Activated naive CD8-positive, alpha-beta T cell treated with anti-CD3 and anti-CD28 coated beads, Interleukin-2, amount 10 ng/mL, durations not matched to agents 7 days and 5 days (primary cell): Measurements from ENCODE around the gene ST6GALNAC6. TPM values are rescaled to one million over a fixed set of nuclear protein-coding genes. Genes with fewer than 3 reads are reported as not detected.
A peak's percentile ranks its signal among the peaks of the same experiment; 100 is the strongest.

ENCODE experiments used
- ATAC-seq: fragments of 150-1000 bp; cut with Tn5 transposase; one replicate; pipeline ENCODE4 v1.10.0; 2021; ENCODE audit warnings: low read depth, moderate library complexity
- POLR2A ChIA-PET: fragments of 350-600 bp; sonication (Branson Sonifier 250); formaldehyde crosslinking; loops from one replicate; lab custom pipeline; 2021; ENCODE audit warnings: antibody characterized with exemption; lab: Charles Lee
- DNase-seq: peaks from one replicate; pipeline ENCODE4 v3.0.0; 2021
- H3K27ac Mint-ChIP-seq: one replicate; pipeline ENCODE4 v1.8.0; 2022; ENCODE audit warnings: mild to moderate bottlenecking, mixed read lengths
- H3K27me3 Mint-ChIP-seq: one replicate; pipeline ENCODE4 v1.8.0; 2022; ENCODE audit warnings: mild to moderate bottlenecking, moderate library complexity, mixed read lengths
- H3K36me3 Mint-ChIP-seq: one replicate; pipeline ENCODE4 v1.8.0; 2021; ENCODE audit warnings: mild to moderate bottlenecking, mixed read lengths
- H3K4me1 Mint-ChIP-seq: one replicate; pipeline ENCODE4 v1.8.0; 2021; ENCODE audit warnings: mixed read lengths
- H3K4me3 Mint-ChIP-seq: one replicate; pipeline ENCODE4 v1.8.0; 2022; ENCODE audit warnings: mild to moderate bottlenecking, moderate library complexity, mixed read lengths
- H3K9me3 Mint-ChIP-seq: one replicate; pipeline ENCODE4 v1.8.0; 2021; ENCODE audit warnings: mixed read lengths
- total RNA-seq, 2 experiments: library from RNA; stranded (reverse); gene quantifications; one replicate each; pipeline ENCODE4 v1.2.3, GENCODE V29; 2021

Gene ST6GALNAC6
- total RNA-seq, 2 experiments from 2014 or later = 105 to 112 TPM

DNA sequence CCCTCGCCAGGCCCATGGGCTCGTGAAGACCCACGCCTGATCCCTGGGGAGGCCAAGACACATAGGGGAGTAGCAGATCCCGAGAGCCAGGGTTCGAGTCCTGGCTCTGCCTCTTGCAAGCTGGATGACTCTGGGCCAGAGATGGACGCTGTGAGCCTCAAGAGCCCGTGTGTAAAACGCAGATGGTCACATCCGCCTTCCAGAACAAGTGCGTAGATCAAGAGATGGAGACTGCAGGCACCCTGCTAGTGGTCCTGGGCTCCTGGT is 9.2 kb upstream of the ST6GALNAC6 start:
- DNase-seq = no peak
- Mint-ChIP-seq H3K9me3 (no peaks in the 10 kb centered on the region), H3K27ac (no peak overlapping the region), H3K4me1 (peaks cover 43% of the 10 kb centered on the region), H3K36me3 (peaks cover 20% of the 10 kb centered on the region), H3K27me3 (no peaks in the 10 kb centered on the region), H3K4me3 (no peak overlapping the region)
- POLR2A ChIA-PET = interaction anchor here (0.9 kb wide), 1 partner anchor 161 kb away, joined by 3 read pairs; no protein-coding TSS in a partner anchor
- ATAC-seq = no peak

DNA sequence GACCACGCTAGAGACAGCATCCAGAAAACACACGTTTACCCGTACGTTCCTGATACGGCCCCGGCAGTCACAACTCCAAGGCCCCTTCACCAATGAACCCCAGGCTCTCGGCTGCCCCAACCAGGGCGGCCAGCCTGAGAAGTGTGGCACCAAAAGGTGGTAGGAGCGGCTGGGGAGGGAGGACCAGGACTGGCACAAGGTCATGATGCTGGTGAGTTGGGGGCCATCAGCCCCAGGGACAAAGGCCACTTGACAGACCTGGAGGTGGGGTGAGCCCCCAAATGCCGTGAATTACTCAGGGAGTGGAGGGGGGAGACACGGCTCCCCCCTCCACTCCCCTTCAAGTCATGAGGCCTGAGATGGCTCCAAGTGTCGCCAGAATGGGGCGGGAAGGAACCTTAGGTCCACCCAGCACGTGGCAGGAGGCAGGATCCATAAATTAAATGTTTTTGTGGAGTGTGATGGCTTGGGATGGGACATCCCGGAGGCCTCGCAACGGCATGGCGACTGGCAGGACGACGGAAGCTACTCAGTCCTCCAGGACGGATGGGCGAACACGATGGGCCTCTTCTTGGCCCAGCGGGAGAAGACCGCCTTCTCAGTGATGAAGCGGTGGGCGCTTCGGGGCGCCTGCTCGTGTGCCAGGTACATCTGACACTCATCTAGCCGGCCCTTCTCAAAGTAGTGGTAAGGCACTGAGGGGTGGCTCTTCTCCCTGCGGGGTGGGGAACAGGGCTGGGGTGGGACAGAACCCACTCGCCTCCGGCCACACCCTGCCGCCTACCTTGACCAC is 8.7 kb upstream of the ST6GALNAC6 start:
- no peaks in the 10 kb centered on the region for H3K9me3 Mint-ChIP-seq
- POLR2A ChIA-PET = interaction anchor here (0.6 to 5.6 kb wide), 3 partner anchors 8 to 160 kb away, joined by 3 to 187 read pairs (median 3); partner anchors contain the start of gene ST6GALNAC4
- no peak overlapping the region for H3K4me3 Mint-ChIP-seq
- DNase-seq (no peak), ATAC-seq (no peak)
- no peaks in the 10 kb centered on the region for H3K27me3 Mint-ChIP-seq
- H3K27ac Mint-ChIP-seq = peak overlapping the region; percentile 77
- H3K4me1 Mint-ChIP-seq = peaks cover 48% of the 10 kb centered on the region
- H3K36me3 Mint-ChIP-seq = peaks cover 20% of the 10 kb centered on the region

DNA sequence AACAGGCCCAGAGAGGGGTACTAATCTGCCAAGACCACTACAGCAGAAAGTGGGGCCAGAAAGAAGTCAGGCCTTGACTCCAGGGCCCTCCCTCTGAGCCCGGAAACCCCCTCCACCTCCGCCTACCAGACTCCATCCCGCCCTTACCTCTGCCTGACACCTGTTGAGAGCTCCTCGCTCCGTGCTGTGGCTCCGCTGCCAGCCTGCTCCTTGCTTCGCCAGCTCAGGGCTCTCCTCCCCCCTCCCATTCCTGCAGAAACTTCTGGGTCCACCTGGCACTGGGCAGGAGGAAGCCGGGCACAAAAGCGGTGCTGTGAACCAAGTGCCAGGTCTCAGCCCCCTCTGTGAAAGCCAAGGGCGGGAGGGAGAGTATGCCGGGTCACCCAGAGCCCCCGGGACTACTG is 6.4 kb upstream of the ST6GALNAC6 start:
- Mint-ChIP-seq H3K27ac (peak overlapping the region; percentile 100), H3K4me3 (peak overlapping the region; percentile 93), H3K27me3 (no peaks in the 10 kb centered on the region), H3K36me3 (peaks cover 15% of the 10 kb centered on the region), H3K9me3 (no peaks in the 10 kb centered on the region), H3K4me1 (peaks cover 44% of the 10 kb centered on the region)
- DNase-seq (peak; percentile 69), ATAC-seq (peak; percentile 40)
- POLR2A ChIA-PET = interaction anchor here (0.7 to 5.6 kb wide), 14 partner anchors 9 to 196 kb away, joined by 3 to 187 read pairs (median 4); partner anchors contain the start of genes AK1, CDK9, SH2D3C and ST6GALNAC4

DNA sequence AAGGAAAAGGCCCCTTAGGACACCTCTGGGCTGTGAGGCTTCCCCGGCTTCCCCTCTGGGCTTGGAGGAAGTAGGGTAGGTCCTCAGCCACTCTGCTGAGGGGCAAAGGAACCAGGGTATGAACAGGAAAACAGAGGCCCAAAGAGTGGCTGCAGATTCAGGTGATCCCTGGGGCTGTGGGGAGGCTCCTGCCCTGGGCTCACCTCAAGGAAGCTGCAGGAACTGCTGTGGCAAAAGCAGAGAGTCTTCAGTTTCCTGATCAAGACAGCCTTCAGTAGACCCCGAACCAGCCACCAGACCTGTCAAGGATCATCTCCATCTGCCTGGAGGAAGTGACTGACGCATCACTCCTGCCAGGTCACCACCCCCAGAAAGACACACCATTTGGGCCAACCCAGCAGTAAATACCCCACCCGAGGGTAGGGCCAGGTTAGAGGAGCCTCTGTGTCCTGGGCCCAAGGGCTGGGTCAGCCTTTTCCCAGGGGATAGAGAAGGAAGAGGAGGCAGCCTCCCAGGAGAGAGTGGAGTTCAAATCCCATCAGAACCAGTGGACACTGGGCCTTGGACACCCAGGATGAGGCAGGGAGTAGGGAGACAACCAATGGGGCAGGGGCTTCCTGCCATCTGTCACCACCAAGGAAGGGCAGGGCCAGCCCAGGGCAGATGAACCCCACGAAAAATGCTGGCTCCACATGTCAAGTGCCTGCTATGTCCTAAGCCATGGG is 5.8 kb upstream of the ST6GALNAC6 start:
- Mint-ChIP-seq H3K9me3 (no peaks in the 10 kb centered on the region), H3K4me3 (peak overlapping the region; percentile 93), H3K27me3 (no peaks in the 10 kb centered on the region), H3K4me1 (peaks cover 40% of the 10 kb centered on the region), H3K27ac (peak overlapping the region; percentile 100), H3K36me3 (peaks cover 12% of the 10 kb centered on the region)
- ATAC-seq = peak; percentile 60
- DNase-seq = peak; percentile 67
- POLR2A ChIA-PET = interaction anchor here (0.6 to 5.6 kb wide), 20 partner anchors 8 to 170 kb away, joined by 3 to 187 read pairs (median 4); partner anchors contain the start of genes AK1, CDK9, FPGS and NAIF1

DNA sequence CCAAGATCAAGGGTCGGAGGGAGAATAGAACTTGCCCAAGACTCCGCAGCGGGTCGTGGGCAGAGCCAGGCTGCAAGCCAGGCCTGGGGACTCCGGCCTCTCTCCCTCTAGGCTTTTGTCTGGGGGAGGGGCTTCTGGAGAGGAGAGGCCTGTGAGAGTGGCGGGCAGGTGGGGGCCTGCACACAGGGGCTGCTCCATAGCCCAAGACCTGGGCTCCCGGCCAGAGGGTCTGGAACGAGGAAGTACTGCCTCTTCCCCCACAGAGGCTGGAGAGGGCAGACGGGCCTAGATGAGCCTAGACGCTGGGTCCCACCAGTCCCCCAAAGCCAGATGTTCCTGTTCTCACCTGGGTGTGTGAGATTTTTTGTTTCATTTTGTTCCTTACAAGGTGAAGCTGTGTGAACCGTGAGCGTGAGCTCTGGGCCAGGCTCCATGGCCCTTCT is 5.2 kb upstream of the ST6GALNAC6 start:
- POLR2A ChIA-PET = interaction anchor here (0.8 to 5.6 kb wide), 19 partner anchors 11 to 185 kb away, joined by 3 to 187 read pairs (median 6); partner anchors contain the start of genes CDK9, FPGS, NAIF1 and SH2D3C
- no peaks in the 10 kb centered on the region for H3K9me3 Mint-ChIP-seq
- ATAC-seq (peak; percentile 5), DNase-seq (peak; percentile 55)
- H3K4me3 Mint-ChIP-seq = peak overlapping the region; percentile 93
- H3K27me3 Mint-ChIP-seq = no peaks in the 10 kb centered on the region
- peak overlapping the region; percentile 100 for H3K27ac Mint-ChIP-seq
- peaks cover 11% of the 10 kb centered on the region for H3K36me3 Mint-ChIP-seq
- H3K4me1 Mint-ChIP-seq = peaks cover 44% of the 10 kb centered on the region

DNA sequence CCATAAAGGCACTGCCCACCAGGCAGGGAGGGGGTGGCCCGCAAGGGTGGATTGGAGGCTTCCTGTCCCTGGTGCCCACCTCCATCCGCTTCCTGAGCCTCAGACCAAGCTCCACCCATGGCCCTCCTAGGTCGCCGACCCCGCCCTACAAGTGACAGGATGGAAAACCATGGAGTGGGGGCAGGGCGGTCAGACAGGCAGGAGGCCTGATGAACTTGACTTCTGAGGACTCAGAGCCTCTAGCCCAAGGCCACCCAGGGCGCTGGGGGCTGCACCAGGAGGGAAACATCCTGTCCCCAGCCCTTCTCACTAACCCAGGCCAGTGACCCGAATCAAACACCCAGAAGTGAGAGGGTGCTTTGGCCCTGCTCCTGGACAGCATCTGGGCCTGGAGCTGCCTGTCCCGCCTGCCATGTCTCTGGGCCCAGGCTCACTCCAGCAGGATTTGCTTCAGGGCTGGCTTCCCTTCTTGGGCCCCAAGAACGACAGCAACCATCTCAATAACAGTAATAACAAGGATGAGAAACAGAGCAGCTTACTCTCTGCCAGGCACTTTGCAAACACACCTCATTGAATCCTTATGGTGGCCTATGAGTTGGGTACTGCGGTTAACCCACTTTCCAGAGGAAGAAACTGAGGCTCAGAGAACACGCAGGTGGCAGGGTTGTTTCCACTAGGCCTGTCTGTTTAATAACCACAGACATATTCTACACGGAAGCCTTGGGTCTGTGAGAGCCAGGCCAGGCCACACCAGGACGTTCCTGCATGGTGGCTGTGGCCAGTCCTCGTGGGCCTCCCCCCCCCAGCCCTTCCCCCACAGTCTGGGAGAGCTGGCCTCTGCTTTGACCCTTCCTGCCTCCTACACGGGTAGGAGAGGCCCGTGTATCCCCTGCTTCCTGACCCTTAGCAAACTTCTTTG is 4.4 kb upstream of the ST6GALNAC6 start:
- POLR2A ChIA-PET = interaction anchor here (0.6 to 5.6 kb wide), 26 partner anchors 11 to 331 kb away, joined by 3 to 187 read pairs (median 4); partner anchors contain the start of genes CDK9, FPGS, NAIF1 and SH2D3C
- Mint-ChIP-seq H3K4me1 (peaks cover 44% of the 10 kb centered on the region), H3K9me3 (no peaks in the 10 kb centered on the region), H3K4me3 (peak overlapping the region; percentile 93), H3K27me3 (no peaks in the 10 kb centered on the region), H3K27ac (peak overlapping the region; percentile 100), H3K36me3 (peaks cover 10% of the 10 kb centered on the region)
- ATAC-seq = peak; percentile 32
- DNase-seq = peak; percentile 89

DNA sequence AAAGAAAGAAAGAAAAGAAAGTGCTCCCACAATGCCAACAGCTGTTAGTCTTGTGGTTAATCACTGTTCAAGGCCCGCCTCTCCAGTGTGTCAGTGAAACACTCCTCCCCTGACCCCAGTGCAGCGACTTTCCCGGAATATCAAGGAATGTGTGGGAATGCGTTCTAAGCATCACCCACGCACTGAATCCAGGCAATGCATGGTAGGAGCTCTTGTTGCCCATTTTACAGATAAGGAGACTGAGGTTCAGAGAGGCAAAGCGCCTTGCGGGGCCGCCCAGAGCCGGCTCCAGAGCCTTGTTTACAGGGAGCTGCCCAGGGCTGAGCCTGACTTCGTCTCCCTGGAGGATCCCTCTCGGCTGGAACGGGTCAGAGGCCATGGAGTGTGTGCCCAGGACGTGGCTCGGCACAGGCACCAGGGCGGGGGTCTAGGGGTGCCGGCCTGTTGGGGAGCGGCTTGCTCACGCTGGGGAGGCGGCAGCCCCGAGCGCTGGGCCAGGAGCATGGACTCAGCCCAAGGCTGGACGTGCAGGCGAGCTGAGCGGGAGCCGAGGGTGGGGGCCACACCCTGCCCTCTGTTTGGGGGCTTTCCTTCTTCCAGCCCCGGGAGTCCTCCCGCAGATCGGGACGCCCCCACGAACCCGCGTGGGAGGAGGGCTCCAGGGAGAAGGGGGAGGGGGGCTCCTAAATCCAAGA is 823 bp downstream of the ST6GALNAC6 start:
- Mint-ChIP-seq H3K4me3 (peak overlapping the region; percentile 89), H3K4me1 (peaks cover 32% of the 10 kb centered on the region), H3K36me3 (peaks cover 39% of the 10 kb centered on the region), H3K27ac (peak overlapping the region; percentile 82), H3K27me3 (no peaks in the 10 kb centered on the region), H3K9me3 (peaks cover 7% of the 10 kb centered on the region)
- DNase-seq = no peak
- POLR2A ChIA-PET = interaction anchor here (0.7 to 3.2 kb wide), 6 partner anchors 10 to 128 kb away, joined by 3 to 28 read pairs (median 3); partner anchors contain the start of gene ST6GALNAC4
- no peak for ATAC-seq

DNA sequence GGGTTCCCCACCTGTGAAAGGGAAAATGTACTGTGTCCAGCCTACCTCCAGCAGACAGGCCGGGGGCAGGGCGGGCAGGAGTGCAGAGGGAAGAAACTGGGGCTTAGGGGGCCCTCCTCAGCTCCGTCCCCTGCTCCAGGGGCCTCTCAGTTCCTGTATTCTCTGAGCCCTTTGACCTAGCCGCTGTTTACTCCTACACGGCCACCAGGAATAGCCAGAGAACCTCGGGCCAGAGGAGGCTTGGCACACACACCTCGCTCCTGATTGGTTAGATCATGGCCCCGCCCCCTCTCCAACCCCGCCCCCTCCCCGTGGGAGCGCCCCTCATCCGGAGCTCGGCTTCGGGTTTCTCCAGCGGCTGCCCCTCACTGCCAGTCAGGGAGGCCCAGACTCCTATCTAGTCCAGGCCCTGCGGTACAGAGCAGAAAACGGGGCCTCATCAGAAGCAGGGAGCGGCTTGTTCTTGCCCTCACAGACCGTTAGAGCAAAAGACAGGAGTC is 2.2 kb downstream of the ST6GALNAC6 start:
- no peak overlapping the region for H3K4me3 Mint-ChIP-seq
- ATAC-seq (no peak), DNase-seq (no peak)

DNA sequence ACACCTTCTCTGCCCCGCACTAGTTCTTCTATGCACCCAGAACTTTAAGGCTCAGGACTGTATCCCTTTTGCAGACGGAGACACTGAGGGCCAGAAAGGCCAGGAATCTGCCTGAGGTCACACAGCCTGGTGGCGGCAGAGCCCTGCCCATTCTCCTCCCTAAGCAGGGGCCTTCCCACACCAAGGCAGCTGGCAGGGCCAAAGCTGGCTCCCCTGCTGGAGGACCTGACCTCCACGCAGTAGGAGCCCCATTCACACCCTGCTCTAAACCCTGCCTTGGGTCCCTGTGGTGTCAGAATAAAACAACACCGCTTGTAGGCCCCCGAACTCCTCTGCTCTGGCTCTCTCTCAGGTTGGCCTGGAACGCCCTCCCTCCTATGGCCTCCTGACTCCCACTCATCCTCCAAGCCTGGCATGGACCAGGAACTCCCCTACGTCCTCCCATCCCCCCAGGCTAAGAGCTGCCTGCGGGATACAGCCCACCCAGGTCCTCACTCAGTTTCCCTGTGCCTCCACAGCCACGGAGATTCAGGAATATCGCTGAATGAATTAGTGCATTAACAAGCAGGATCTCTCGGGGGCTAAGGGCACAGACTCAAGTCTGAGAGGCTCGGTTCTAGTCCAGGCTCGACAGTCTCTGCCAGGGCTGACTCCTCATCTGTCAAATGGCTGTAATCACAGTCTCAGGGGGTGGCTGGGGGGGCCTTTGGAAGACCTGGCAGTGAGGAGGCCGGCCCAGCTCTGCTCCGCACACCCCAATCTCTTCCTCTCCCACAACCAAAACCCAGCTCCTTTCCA is 2.8 kb downstream of the ST6GALNAC6 start:
- Mint-ChIP-seq H3K27ac (no peak overlapping the region), H3K27me3 (no peaks in the 10 kb centered on the region), H3K4me3 (no peak overlapping the region), H3K36me3 (peaks cover 51% of the 10 kb centered on the region), H3K9me3 (peaks cover 10% of the 10 kb centered on the region), H3K4me1 (peaks cover 26% of the 10 kb centered on the region)
- POLR2A ChIA-PET = interaction anchor here (0.7 to 1.4 kb wide), 5 partner anchors 9 to 112 kb away, joined by 3 to 4 read pairs (median 3); partner anchors contain the start of gene ST6GALNAC4
- DNase-seq (no peak), ATAC-seq (no peak)

More for the DNA sequence above, 2.2 kb downstream of the ST6GALNAC6 start:
- Mint-ChIP-seq H3K4me1 (peaks cover 29% of the 10 kb centered on the region), H3K9me3 (peaks cover 10% of the 10 kb centered on the region), H3K36me3 (peaks cover 49% of the 10 kb centered on the region), H3K27ac (no peak overlapping the region), H3K27me3 (no peaks in the 10 kb centered on the region)
- POLR2A ChIA-PET = interaction anchor here (0.7 to 1.4 kb wide), 5 partner anchors 9 to 113 kb away, joined by 3 to 4 read pairs (median 3); partner anchors contain the start of gene ST6GALNAC4

DNA sequence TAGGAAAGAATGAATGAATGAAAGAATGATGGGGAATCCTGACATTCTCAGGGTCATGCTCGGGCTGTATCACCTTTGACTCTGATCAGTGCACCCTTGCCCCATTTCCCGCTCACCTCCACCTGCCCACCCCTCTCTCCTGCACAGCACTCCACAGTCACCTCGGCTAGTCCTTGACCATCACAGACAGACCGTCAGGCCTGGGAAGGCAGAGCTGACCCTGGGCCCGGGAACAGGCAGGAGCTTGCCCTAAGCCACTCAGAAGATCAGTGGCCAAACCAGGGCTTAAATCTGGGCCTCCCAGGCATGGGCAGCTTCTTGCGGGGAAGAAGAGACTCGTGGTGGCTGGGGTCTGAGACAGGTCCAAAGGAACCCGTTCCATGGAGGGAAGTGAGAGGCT is 3.6 kb downstream of the ST6GALNAC6 start:
- peaks cover 51% of the 10 kb centered on the region for H3K36me3 Mint-ChIP-seq
- H3K9me3 Mint-ChIP-seq = peaks cover 10% of the 10 kb centered on the region
- H3K27me3 Mint-ChIP-seq = no peaks in the 10 kb centered on the region
- DNase-seq (no peak), ATAC-seq (no peak)
- POLR2A ChIA-PET = interaction anchor here (1.4 kb wide), 1 partner anchor 20 kb away, joined by 4 read pairs; no protein-coding TSS in a partner anchor
- H3K4me3 Mint-ChIP-seq = no peak overlapping the region
- peak overlapping the region; percentile 34 for H3K27ac Mint-ChIP-seq
- H3K4me1 Mint-ChIP-seq = peaks cover 23% of the 10 kb centered on the region

DNA sequence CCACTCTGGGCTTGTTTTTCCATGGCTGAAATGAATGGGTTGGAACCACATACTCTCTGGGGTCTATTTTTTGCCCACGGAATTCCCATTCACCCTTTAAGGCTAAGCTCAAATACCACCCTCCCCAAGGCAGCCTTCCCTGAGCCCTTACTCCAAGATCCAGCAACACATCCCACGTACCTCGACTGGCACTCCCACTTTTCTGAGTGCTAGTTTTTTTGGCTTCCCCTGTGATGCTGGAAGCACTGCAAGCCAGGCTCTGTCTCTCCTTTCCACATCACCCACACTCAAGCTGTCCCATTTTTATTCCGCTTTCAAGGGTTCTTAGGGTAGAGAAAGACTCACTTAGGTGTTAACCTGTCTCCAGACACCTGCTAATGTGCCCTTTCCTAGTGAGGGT is 6.0 kb downstream of the ST6GALNAC6 start:
- Mint-ChIP-seq H3K27me3 (no peaks in the 10 kb centered on the region), H3K4me1 (peaks cover 17% of the 10 kb centered on the region), H3K9me3 (peaks cover 10% of the 10 kb centered on the region), H3K36me3 (peaks cover 51% of the 10 kb centered on the region), H3K4me3 (no peak overlapping the region), H3K27ac (no peak overlapping the region)
- no peak for ATAC-seq
- DNase-seq = no peak
- POLR2A ChIA-PET = no interaction called here
